Endothelial cell of umbilical vein (primary cell): ENCODE measurements around the gene GSPT1. TPM values are rescaled to one million over a fixed set of nuclear protein-coding genes. Genes with fewer than 3 reads are reported as not detected.

ENCODE experiments used
- BruUV-seq: library from RNA; stranded (reverse); fragments of 400-500 nt; replicated peaks from 2 replicates; lab custom pipeline; 2021; lab: Mats Ljungman, UMichigan
- CTCF ChIA-PET: fragments of 300-600, 350-600 bp; sonication (Branson Sonifier 250); formaldehyde crosslinking; loops from one replicate; lab custom pipeline; 2021; ENCODE audit warnings: antibody characterized with exemption, inconsistent platforms; lab: Charles Lee
- POLR2A ChIA-PET: fragments of 300-600, 350-600 bp; sonication (Branson Sonifier 250); formaldehyde crosslinking; loops from one replicate; lab custom pipeline; 2021; ENCODE audit warnings: antibody characterized with exemption, inconsistent platforms; lab: Charles Lee
- DNase-seq: peaks from one replicate; pipeline ENCODE4 v3.0.0-alpha.2; 2011; ENCODE audit warnings: low read depth, low spot score
- FAIRE-seq: peaks from 2 replicates; lab custom pipeline; 2011; peaks lifted over from hg19 to GRCh38; lab: Jason Lieb, UNC
- H2AFZ ChIP-seq: 2 replicates; pipeline ENCODE4 v1.6.0; 2012; ENCODE audit warnings: low read depth, low read length, control low read depth, inconsistent platforms
- H3K27ac ChIP-seq: 2 replicates; pipeline ENCODE4 v1.5.1; 2011; ENCODE audit warnings: low read depth, mild to moderate bottlenecking, control low read depth, low read length, moderate library complexity; ENCODE audit not compliant: insufficient read depth
- H3K27me3 ChIP-seq, 2 experiments: 2 replicates each; pipeline versions ENCODE4 v1.6.0 to v1.6.1; 2011; ENCODE audit warnings: low read length in 2 of 2, mixed read lengths in 1 of 2; ENCODE audit not compliant: control insufficient read depth in 2 of 2, insufficient read depth in 2 of 2
- H3K36me3 ChIP-seq, 2 experiments: 2 replicates in 1 of 2; 3 replicates in 1 of 2; pipeline ENCODE4 v1.5.1; 2011; ENCODE audit warnings: low read length in 2 of 2, mild to moderate bottlenecking in 1 of 2, moderate library complexity in 1 of 2; ENCODE audit not compliant: control insufficient read depth in 2 of 2, insufficient read depth in 2 of 2; ENCODE audit errors: extremely low read depth in 1 of 2
- H3K4me1 ChIP-seq: 3 replicates; pipeline ENCODE4 v1.5.1; 2011; ENCODE audit warnings: mild to moderate bottlenecking, low read length; ENCODE audit not compliant: control insufficient read depth, insufficient read depth; ENCODE audit errors: extremely low read depth
- H3K4me2 ChIP-seq: 2 replicates; pipeline ENCODE4 v1.6.1; 2011; ENCODE audit warnings: low read length, control low read depth, mixed read lengths; ENCODE audit not compliant: insufficient read depth
- H3K4me3 ChIP-seq, 3 experiments: fragments of 200-600 bp in 1 of 3; sonication (generic), shearing (Covaris generic) in 1 of 3; replicated peaks in 1 of 3; 2 replicates each; pipeline ENCODE4 v1.5.1; 2011 to 2016; ENCODE audit warnings: control low read depth in 3 of 3, low read length in 3 of 3, mild to moderate bottlenecking in 2 of 3, inconsistent platforms in 1 of 3, low read depth in 1 of 3, moderate library complexity in 1 of 3; ENCODE audit not compliant: insufficient read depth in 1 of 3
- H3K79me2 ChIP-seq: 2 replicates; pipeline ENCODE4 v1.6.0; 2012; ENCODE audit warnings: low read length, inconsistent platforms; ENCODE audit not compliant: control insufficient read depth, insufficient read depth
- H3K9ac ChIP-seq: replicated peaks from 2 replicates; pipeline ENCODE3; 2011; ENCODE audit warnings: low read length, control low read depth; ENCODE audit not compliant: insufficient read depth; ENCODE audit errors: extremely low read depth
- H3K9me1 ChIP-seq: replicated peaks from 3 replicates; pipeline ENCODE4 v1.6.0; 2011; ENCODE audit warnings: mild to moderate bottlenecking, low read length; ENCODE audit not compliant: control insufficient read depth, insufficient read depth; ENCODE audit errors: extremely low read depth
- H3K9me3 ChIP-seq: replicated peaks from 2 replicates; pipeline ENCODE4 v1.5.1; 2012; ENCODE audit warnings: low read length, inconsistent platforms; ENCODE audit not compliant: control insufficient read depth, insufficient read depth
- H4K20me1 ChIP-seq: replicated peaks from 2 replicates; pipeline ENCODE3; 2011; ENCODE audit warnings: mild to moderate bottlenecking, low read length; ENCODE audit not compliant: control insufficient read depth, insufficient read depth; ENCODE audit errors: extremely low read depth
- EZH2 ChIP-seq: IDR thresholded peaks from 2 replicates; pipeline ENCODE4 v1.6.1; 2012; ENCODE audit warnings: borderline replicate concordance, low read depth, mild to moderate bottlenecking, moderate library complexity, low read length, inconsistent platforms; ENCODE audit not compliant: severe bottlenecking
- FOS ChIP-seq: IDR thresholded peaks from 2 replicates; pipeline ENCODE4 v1.6.1; 2011; ENCODE audit warnings: mild to moderate bottlenecking, low read length, moderate library complexity, borderline replicate concordance; ENCODE audit not compliant: insufficient read depth
- GATA2 ChIP-seq: IDR thresholded peaks from 2 replicates; pipeline ENCODE4 v1.7.0; 2011; ENCODE audit warnings: low read depth, mild to moderate bottlenecking, moderate library complexity, mixed read lengths, low read length; ENCODE audit not compliant: insufficient read length, insufficient read depth
- JUN ChIP-seq: IDR thresholded peaks from 2 replicates; pipeline ENCODE4 v1.6.1; 2011; ENCODE audit warnings: borderline replicate concordance, low read depth; ENCODE audit not compliant: insufficient read length, insufficient read depth
- MYC ChIP-seq: IDR thresholded peaks from one replicate; pipeline ENCODE4 v1.6.1; 2011; ENCODE audit warnings: mild to moderate bottlenecking, low read depth, low read length
- POLR2A ChIP-seq: IDR thresholded peaks from 2 replicates; pipeline ENCODE4 v1.6.1; 2012; ENCODE audit warnings: low read depth, mild to moderate bottlenecking, control low read depth, low read length
- POLR2AphosphoS5 ChIP-seq: IDR thresholded peaks from 2 replicates; pipeline ENCODE4 v1.6.1; 2012; ENCODE audit warnings: low read depth, mild to moderate bottlenecking, control low read depth, low read length, moderate library complexity; ENCODE audit not compliant: insufficient read depth
- dilution Hi-C: fragments of 300-500 bp; cut with MboI; formaldehyde crosslinking; loops from one replicate; pipeline ENCODE4 v1.15.0; 2019; ENCODE audit warnings: low sequenced_read_pairs; ENCODE audit not compliant: extremely low pct_ligation_motif_present
- intact Hi-C: fragments of 100-400 bp; cut with micrococcal nuclease; formaldehyde crosslinking; loops from one replicate; pipeline ENCODE4 v1.10.0; 2022
- polyA plus RNA-seq, 4 experiments: library from polyadenylated mRNA; depleted of rRNA in 3 of 4; stranded (reverse) in 3 of 4; unstranded in 1 of 4; fragments of >200 nt; gene quantifications; 2 replicates each; pipeline versions ENCODE4 v1.2.1 to v1.2.3, GENCODE V29; 2011 to 2012; ENCODE audit warnings: missing spikeins in 1 of 4
- total RNA-seq: library from RNA; stranded (reverse); gene quantifications from 2 replicates; pipeline ENCODE4 v1.2.3, GENCODE V29; 2021
- TF ChIP-seq, protein P1 (sequence below): IDR thresholded peaks from 2 replicates; pipeline ENCODE4 v1.6.1; 2011; ENCODE audit not compliant: insufficient read depth, insufficient read length

GSPT1 gene
- total and polyA plus RNA-seq, 2 donors (not counting 3 experiments of a cell fraction or from before 2014, with no cell fraction given) = 40.3 to 152 TPM

DNA sequence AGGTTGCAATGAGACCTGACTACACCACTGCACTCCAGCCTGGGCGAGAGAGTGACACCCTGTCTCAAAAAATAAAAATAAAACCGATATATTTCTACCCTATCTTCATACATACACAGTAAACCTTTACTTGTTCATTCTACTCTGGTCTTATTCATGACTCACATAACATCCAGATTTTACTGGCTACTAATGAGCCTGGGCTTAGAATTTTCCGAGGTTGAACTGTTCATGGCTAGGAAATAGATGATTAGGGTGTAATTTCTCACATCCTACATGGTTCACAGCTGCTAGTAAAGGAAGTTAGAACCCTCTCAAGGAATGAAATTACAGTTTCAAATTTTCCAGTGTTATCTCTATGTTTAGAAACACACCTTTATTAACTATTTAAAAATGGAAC lies 14.7 kb downstream of the GSPT1 start:
- dilution Hi-C loops = no loop called here
- CTCF ChIA-PET = interaction anchor here (1.1 to 3.6 kb wide), 2 partner anchors 10 to 167 kb away, joined by 3 to 23 read pairs; no protein-coding TSS in a partner anchor
- TF ChIP-seq GATA2 (no peak), EZH2 (no peak), JUN (no peak), FOS (peak; percentile 15)
- TF ChIP-seq, protein P1, sequence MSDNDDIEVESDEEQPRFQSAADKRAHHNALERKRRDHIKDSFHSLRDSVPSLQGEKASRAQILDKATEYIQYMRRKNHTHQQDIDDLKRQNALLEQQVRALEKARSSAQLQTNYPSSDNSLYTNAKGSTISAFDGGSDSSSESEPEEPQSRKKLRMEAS = no peak
- DNase-seq (peak; percentile 20), FAIRE-seq (peak; percentile 48)
- Histone ChIP-seq H4K20me1 (peaks cover 8% of the 10 kb centered on the region), H3K4me3 (no peak overlapping the region), H2AFZ (no peak overlapping the region), H3K27me3 (no peaks in the 10 kb centered on the region), H3K9me1 (no peaks in the 10 kb centered on the region), H3K79me2 (peaks cover 92% of the 10 kb centered on the region), H3K4me1 (peaks cover 17% of the 10 kb centered on the region), H3K27ac (no peak overlapping the region), H3K4me2 (no peak overlapping the region), H3K9ac (no peak overlapping the region), H3K36me3 (peaks cover 0 to 2% of the 10 kb centered on the region in 2 experiments), H3K9me3 (no peaks in the 10 kb centered on the region)
- BruUV-seq = no TSS peak
- intact Hi-C loops = no loop called here
- POLR2A ChIA-PET = no interaction called here

GRCh38 chr16:11896486-11897176 lies 19.1 kb downstream of the GSPT1 start:
- Histone ChIP-seq H3K79me2 (peaks cover 75% of the 10 kb centered on the region), H4K20me1 (peaks cover 7% of the 10 kb centered on the region), H2AFZ (no peak overlapping the region), H3K9ac (no peak overlapping the region), H3K36me3 (peaks cover 4 to 6% of the 10 kb centered on the region in 2 experiments), H3K9me3 (no peaks in the 10 kb centered on the region), H3K9me1 (no peaks in the 10 kb centered on the region), H3K4me1 (peaks cover 19% of the 10 kb centered on the region), H3K4me3 (no peak overlapping the region), H3K27ac (peak overlapping the region; percentile 50), H3K4me2 (peak overlapping the region; percentile 53), H3K27me3 (no peaks in the 10 kb centered on the region)
- DNase-seq = peak; percentile 70
- intact Hi-C loops (loop anchor here (5.0 kb wide), 1 partner anchor 171 kb away; no protein-coding TSS in a partner anchor), dilution Hi-C loops (no loop called here)
- BruUV-seq = no TSS peak
- ChIA-PET CTCF (interaction anchor here (0.5 to 2.7 kb wide), 3 partner anchors 15 to 171 kb away, joined by 3 to 34 read pairs (median 3); no protein-coding TSS in a partner anchor), POLR2A (no interaction called here)
- peak; percentile 76 for FAIRE-seq
- TF ChIP-seq FOS (peak; percentile 80), MYC (no peak), POLR2AphosphoS5 (no peak), EZH2 (no peak), POLR2A (no peak), JUN (peak; percentile 17)
- TF ChIP-seq, protein P1 = no peak
